Measurements from ENCODE around the gene RAB40C.

The RAB40C gene

GRCh38 chr16:671353-672131 is 81.7 kb downstream of the RAB40C start:
- DNase-seq, result no peak

GRCh38 chr16:672371-672770 is 82.5 kb downstream of the RAB40C start:
- DNase-seq, result no peak

- no peak for DNase-seq
Observed at GRCh38 chr16:672851-673250, 83.0 kb downstream of the RAB40C start.

- no peak for DNase-seq
Observed at GRCh38 chr16:673399-673991, 83.6 kb downstream of the RAB40C start.

- DNase-seq, result no peak
Observed at GRCh38 chr16:674214-674881, 84.5 kb downstream of the RAB40C start.

GRCh38 chr16:674968-675883 is 85.4 kb downstream of the RAB40C start, which contains the start of gene RHBDL1:
Gene RHBDL1 (plus strand): TSS chr16:675671. CDS start chr16:675791, 120 bp downstream.
- DNase-seq, result no peak

- DNase-seq, result no peak
Observed at GRCh38 chr16:675884-676564, 86.2 kb downstream of the RAB40C start.

GRCh38 chr16:676565-676902 is 86.7 kb downstream of the RAB40C start:
- no peak for DNase-seq

- peak; percentile 58 for DNase-seq
Observed at GRCh38 chr16:676913-677312, 87.0 kb downstream of the RAB40C start.

GRCh38 chr16:677316-678190 is 87.7 kb downstream of the RAB40C start:
- DNase-seq, result no peak

GRCh38 chr16:678209-678857 is 88.5 kb downstream of the RAB40C start:
- DNase-seq, result no peak
